Measurements from ENCODE around the gene DEPDC7.
A peak's percentile ranks its signal among the peaks of the same experiment; 100 is the strongest.
"Not testable (repeated sequence)": the region's sequence is repeated elsewhere in the genome, so short reads cannot be mapped to it uniquely, and the experiment has no call there.

The DEPDC7 gene

GRCh38 chr11:33025339-33025722 lies 9.7 kb downstream of the DEPDC7 start:
- DNase-seq (ENCODE audit: low spot score), result no peak

GRCh38 chr11:33027233-33027632 lies 11.6 kb downstream of the DEPDC7 start:
- no peak for DNase-seq (ENCODE audit: low spot score)

GRCh38 chr11:33027846-33028536 lies 12.3 kb downstream of the DEPDC7 start:
- no peak for DNase-seq (ENCODE audit: low spot score)

GRCh38 chr11:33028537-33028914 lies 12.8 kb downstream of the DEPDC7 start:
- no peak for DNase-seq (ENCODE audit: low spot score)

GRCh38 chr11:33029218-33029617 lies 13.5 kb downstream of the DEPDC7 start:
- DNase-seq (ENCODE audit: low spot score), result not testable (repeated sequence)

- DNase-seq (ENCODE audit: low spot score), result no peak
Observed at GRCh38 chr11:33033493-33033892, 17.8 kb downstream of the DEPDC7 start.

GRCh38 chr11:33035011-33035410 lies 19.3 kb downstream of the DEPDC7 start:
- no peak for DNase-seq (ENCODE audit: low spot score)

- DNase-seq (ENCODE audit: low spot score), result peak; percentile 79
Observed at GRCh38 chr11:33039274-33040032, 23.8 kb downstream of the DEPDC7 start, which contains the start of gene TCP11L1. Gene TCP11L1, plus strand, starts transcription at chr11:33039572. Its CDS starts 4,202 bp downstream, at chr11:33043774.

GRCh38 chr11:33040033-33040861 lies 24.6 kb downstream of the DEPDC7 start:
- DNase-seq (ENCODE audit: low spot score), result peak; percentile 42

GRCh38 chr11:33040862-33041453 lies 25.3 kb downstream of the DEPDC7 start:
- no peak for DNase-seq (ENCODE audit: low spot score)

GRCh38 chr11:33043221-33043830 lies 27.6 kb downstream of the DEPDC7 start:
- DNase-seq (ENCODE audit: low spot score), result no peak

- no peak for DNase-seq (ENCODE audit: low spot score)
Observed at GRCh38 chr11:33044285-33044756, 28.6 kb downstream of the DEPDC7 start.

- no peak for DNase-seq (ENCODE audit: low spot score)
Observed at GRCh38 chr11:33045551-33046255, 30.0 kb downstream of the DEPDC7 start.

- not testable (repeated sequence) for DNase-seq (ENCODE audit: low spot score)
Observed at GRCh38 chr11:33048701-33049100, 33.0 kb downstream of the DEPDC7 start.

GRCh38 chr11:33049565-33050408 lies 34.1 kb downstream of the DEPDC7 start:
- DNase-seq (ENCODE audit: low spot score), result not testable (repeated sequence)

GRCh38 chr11:33052231-33052630 lies 36.6 kb downstream of the DEPDC7 start:
- DNase-seq (ENCODE audit: low spot score), result no peak

GRCh38 chr11:33055375-33055774 lies 39.7 kb downstream of the DEPDC7 start:
- DNase-seq (ENCODE audit: low spot score), result no peak

GRCh38 chr11:33057284-33057683 lies 41.6 kb downstream of the DEPDC7 start:
- no peak for DNase-seq (ENCODE audit: low spot score)

- no peak for DNase-seq (ENCODE audit: low spot score)
Observed at GRCh38 chr11:33059331-33060007, 43.8 kb downstream of the DEPDC7 start.
